HepG2 (cell line): Measurements from ENCODE around the gene SCRT2. TPM values are rescaled to one million over a fixed set of nuclear protein-coding genes. Genes with fewer than 3 reads are reported as not detected.

Experiments used
- ADNP ChIP-seq: sonication (generic); formaldehyde crosslinking; IDR thresholded peaks from 2 replicates; pipeline ENCODE4 v1.4.0; 2020; ENCODE audit warnings: missing genetic modification reagents
- BRD4 ChIP-seq: sonication (generic); formaldehyde crosslinking; IDR thresholded peaks from 2 replicates; pipeline ENCODE4 v1.4.0; 2020; ENCODE audit warnings: missing genetic modification reagents
- FOXA1 ChIP-seq, 2 experiments: fragments of 450-650 bp in 1 of 2; sonication (generic) in 1 of 2; formaldehyde crosslinking in 1 of 2; IDR thresholded peaks; 2 replicates each; pipeline versions ENCODE4 v1.4.0 to v1.6.1; 2016 to 2020; ENCODE audit warnings: missing genetic modification reagents in 1 of 2
- GABPB1 ChIP-seq: IDR thresholded peaks from 2 replicates; pipeline ENCODE4 v1.6.1; 2016; ENCODE audit warnings: mild to moderate bottlenecking, missing genetic modification reagents, moderate library complexity, missing compliant biosample characterization
- GATAD1 ChIP-seq: IDR thresholded peaks from 2 replicates; pipeline ENCODE4 v1.6.1; 2016; ENCODE audit warnings: missing genetic modification reagents, missing compliant biosample characterization
- HDAC6 ChIP-seq: fragments of 200-600 bp; sonication (generic); IDR thresholded peaks from 2 replicates; pipeline ENCODE4 v1.7.0; 2017; ENCODE audit warnings: mild to moderate bottlenecking, antibody characterized with exemption, low read length, low read depth
- KLF11 ChIP-seq: IDR thresholded peaks from 2 replicates; pipeline ENCODE4 v1.6.1; 2016; ENCODE audit warnings: missing compliant biosample characterization
- MED8 ChIP-seq: sonication (generic); formaldehyde crosslinking; IDR thresholded peaks from 2 replicates; pipeline ENCODE4 v1.8.1; 2023; ENCODE audit warnings: mild to moderate bottlenecking, missing genetic modification reagents; ENCODE audit not compliant: insufficient replicate concordance
- ZC3H4 ChIP-seq: sonication (generic); formaldehyde crosslinking; IDR thresholded peaks from 2 replicates; pipeline ENCODE4 v1.4.0; 2020; ENCODE audit warnings: missing genetic modification reagents, borderline replicate concordance
- ZFY ChIP-seq: sonication (generic); formaldehyde crosslinking; IDR thresholded peaks from 2 replicates; pipeline ENCODE4 v1.4.0; 2020; ENCODE audit warnings: missing genetic modification reagents
- ZNF432 ChIP-seq: sonication (generic); formaldehyde crosslinking; IDR thresholded peaks from 2 replicates; pipeline ENCODE4 v1.5.0; 2020; ENCODE audit warnings: missing genetic modification reagents, mild to moderate bottlenecking, borderline replicate concordance
- ZNF720 ChIP-seq: sonication (generic); formaldehyde crosslinking; IDR thresholded peaks from 2 replicates; pipeline ENCODE4 v1.4.0; 2020; ENCODE audit warnings: missing genetic modification reagents
- ZNF773 ChIP-seq: sonication (generic); formaldehyde crosslinking; IDR thresholded peaks from 2 replicates; pipeline ENCODE4 v1.4.0; 2020; ENCODE audit warnings: missing genetic modification reagents, borderline replicate concordance
- polyA plus RNA-seq, 8 experiments: library from polyadenylated mRNA; depleted of rRNA in 3 of 8; stranded (reverse) in 7 of 8; unstranded in 1 of 8; fragments of >200 nt; fragmentation: Illumina TruSeq in 4 of 8; extraction: Trizol in 4 of 8; gene quantifications; 2 replicates each; pipeline versions ENCODE4 v1.2.1 to v1.2.3, GENCODE V29; 2011 to 2016; ENCODE audit warnings: low read depth in 4 of 8, missing spikeins in 1 of 8, mixed read lengths in 1 of 8; ENCODE audit not compliant: insufficient read depth in 1 of 8
- total RNA-seq, 5 experiments: library from RNA; depleted of rRNA; stranded (reverse); fragments of >200 nt; fragmentation: Illumina TruSeq; extraction: Trizol; gene quantifications; 2 replicates each; pipeline ENCODE4 v1.2.3, GENCODE V29; 2016; ENCODE audit warnings: low read depth in 1 of 5
- TF ChIP-seq, protein P1 (sequence below): sonication (generic); formaldehyde crosslinking; IDR thresholded peaks from 2 replicates; pipeline ENCODE4 v1.8.0; 2023; ENCODE audit warnings: mild to moderate bottlenecking, missing genetic modification reagents
- TF ChIP-seq, protein P2 (sequence below): sonication (generic); formaldehyde crosslinking; IDR thresholded peaks from 2 replicates; pipeline ENCODE4 v1.5.0; 2020; ENCODE audit warnings: missing genetic modification reagents
- TF ChIP-seq, protein P3 (sequence below): sonication (generic); formaldehyde crosslinking; IDR thresholded peaks from 2 replicates; pipeline ENCODE4 v1.8.0; 2022; ENCODE audit warnings: missing genetic modification reagents, low read depth, mild to moderate bottlenecking, borderline replicate concordance
- TF ChIP-seq, protein P4 (sequence below): sonication (generic); formaldehyde crosslinking; IDR thresholded peaks from 2 replicates; pipeline ENCODE4 v1.8.0; 2022; ENCODE audit warnings: mild to moderate bottlenecking, missing genetic modification reagents, moderate library complexity
- TF ChIP-seq, protein P5 (sequence below): sonication (generic); formaldehyde crosslinking; IDR thresholded peaks from 2 replicates; pipeline ENCODE4 v1.8.0; 2022; ENCODE audit warnings: mild to moderate bottlenecking, missing genetic modification reagents, borderline replicate concordance
- TF ChIP-seq, protein P6 (sequence below): sonication (generic); formaldehyde crosslinking; IDR thresholded peaks from 2 replicates; pipeline ENCODE4 v1.8.1; 2022; ENCODE audit warnings: mild to moderate bottlenecking, missing genetic modification reagents
- TF ChIP-seq, protein P7 (sequence below): sonication (generic); formaldehyde crosslinking; IDR thresholded peaks from 2 replicates; pipeline ENCODE4 v1.8.0; 2022; ENCODE audit warnings: low read depth, missing genetic modification reagents
- TF ChIP-seq, protein P8 (sequence below): IDR thresholded peaks from 2 replicates; pipeline ENCODE4 v1.6.1; 2016; ENCODE audit warnings: missing biosample characterization, missing genetic modification reagents, low read depth

SCRT2 gene
- total and polyA plus RNA-seq, 2 of the 13 experiments (the other 11 are each of a cell fraction or from before 2014, with no cell fraction given): not detected

DNA sequence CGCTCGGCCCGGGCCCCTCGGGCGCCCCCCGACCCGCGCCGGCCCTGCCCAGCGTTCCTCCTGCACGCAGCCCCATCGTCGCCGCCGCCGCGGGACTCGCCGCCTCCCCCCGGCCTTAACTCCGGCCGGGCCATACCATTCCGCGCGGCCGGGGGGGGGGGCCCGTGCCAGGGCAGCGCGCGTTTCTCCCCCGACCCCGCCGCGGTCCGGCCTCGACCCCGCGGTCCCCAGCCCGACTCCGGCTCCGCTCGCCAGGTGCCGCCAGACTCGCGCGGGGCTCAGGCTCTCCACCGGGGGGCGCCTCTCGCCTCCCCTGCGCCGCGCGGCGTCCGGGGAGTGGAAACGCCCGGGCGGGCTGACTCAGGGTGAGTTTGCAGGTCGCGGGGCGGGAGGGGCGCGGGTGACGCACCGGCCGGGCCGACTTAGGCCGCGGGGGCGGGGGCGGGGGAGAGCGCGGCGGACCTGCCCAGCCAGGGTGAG is 22.5 kb downstream of the SCRT2 start, which contains the start of gene SRXN1 (continued):
- TF ChIP-seq, protein P1, sequence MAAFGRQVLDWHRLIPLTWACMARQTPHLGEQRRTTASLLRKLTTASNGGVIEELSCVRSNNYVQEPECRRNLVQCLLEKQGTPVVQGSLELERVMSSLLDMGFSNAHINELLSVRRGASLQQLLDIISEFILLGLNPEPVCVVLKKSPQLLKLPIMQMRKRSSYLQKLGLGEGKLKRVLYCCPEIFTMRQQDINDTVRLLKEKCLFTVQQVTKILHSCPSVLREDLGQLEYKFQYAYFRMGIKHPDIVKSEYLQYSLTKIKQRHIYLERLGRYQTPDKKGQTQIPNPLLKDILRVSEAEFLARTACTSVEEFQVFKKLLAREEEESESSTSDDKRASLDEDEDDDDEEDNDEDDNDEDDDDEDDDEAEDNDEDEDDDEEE (CRISPR knock-in tag): no peak
- TF ChIP-seq HDAC6 (no peak), GABPB1 (peak; percentile 77), ZC3H4 (CRISPR knock-in tag) (no peak), FOXA1 (IDR thresholded peaks at IDR 0.05) (no peak), FOXA1 (CRISPR knock-in tag; IDR thresholded peaks at IDR 0.05) (no peak), ZFY (CRISPR knock-in tag) (peak; percentile 88), MED8 (CRISPR knock-in tag) (no peak), ADNP (CRISPR knock-in tag) (no peak), BRD4 (CRISPR knock-in tag) (no peak), GATAD1 (0 out of 2 replicates have a peak, but pooled peaks have one; percentile 22), ZNF773 (CRISPR knock-in tag) (peak; percentile 82; the same call in 1 of the 2 replicates), ZNF720 (CRISPR knock-in tag) (no peak), ZNF432 (no peak), KLF11 (CRISPR knock-in tag) (no peak)
- TF ChIP-seq, protein P2, sequence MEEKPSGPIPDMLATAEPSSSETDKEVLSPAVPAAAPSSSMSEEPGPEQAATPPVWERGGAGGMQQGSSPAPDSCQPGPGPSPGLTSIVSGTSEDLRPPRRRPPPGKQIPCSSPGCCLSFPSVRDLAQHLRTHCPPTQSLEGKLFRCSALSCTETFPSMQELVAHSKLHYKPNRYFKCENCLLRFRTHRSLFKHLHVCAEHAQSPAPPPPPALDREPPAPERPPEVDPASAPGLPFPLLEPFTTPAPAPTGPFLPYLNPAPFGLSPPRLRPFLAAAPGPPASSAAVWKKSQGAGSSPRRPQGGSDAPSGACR (CRISPR knock-in tag): peak; percentile 87; the same call in 1 of the 2 replicates
- TF ChIP-seq, protein P3, sequence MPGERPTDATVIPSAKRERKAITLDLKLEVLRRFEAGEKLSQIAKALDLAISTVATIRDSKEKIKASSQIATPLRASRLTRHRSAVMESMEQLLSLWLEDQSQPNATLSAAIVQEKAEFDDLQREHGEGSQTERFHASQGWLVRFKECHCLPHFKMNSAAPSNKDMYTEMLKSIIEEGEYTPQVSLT: no peak; the same call in 1 of the 2 replicates
- TF ChIP-seq, protein P4, sequence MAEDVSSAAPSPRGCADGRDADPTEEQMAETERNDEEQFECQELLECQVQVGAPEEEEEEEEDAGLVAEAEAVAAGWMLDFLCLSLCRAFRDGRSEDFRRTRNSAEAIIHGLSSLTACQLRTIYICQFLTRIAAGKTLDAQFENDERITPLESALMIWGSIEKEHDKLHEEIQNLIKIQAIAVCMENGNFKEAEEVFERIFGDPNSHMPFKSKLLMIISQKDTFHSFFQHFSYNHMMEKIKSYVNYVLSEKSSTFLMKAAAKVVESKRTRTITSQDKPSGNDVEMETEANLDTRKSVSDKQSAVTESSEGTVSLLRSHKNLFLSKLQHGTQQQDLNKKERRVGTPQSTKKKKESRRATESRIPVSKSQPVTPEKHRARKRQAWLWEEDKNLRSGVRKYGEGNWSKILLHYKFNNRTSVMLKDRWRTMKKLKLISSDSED (CRISPR knock-in tag): no peak
- TF ChIP-seq, protein P5, sequence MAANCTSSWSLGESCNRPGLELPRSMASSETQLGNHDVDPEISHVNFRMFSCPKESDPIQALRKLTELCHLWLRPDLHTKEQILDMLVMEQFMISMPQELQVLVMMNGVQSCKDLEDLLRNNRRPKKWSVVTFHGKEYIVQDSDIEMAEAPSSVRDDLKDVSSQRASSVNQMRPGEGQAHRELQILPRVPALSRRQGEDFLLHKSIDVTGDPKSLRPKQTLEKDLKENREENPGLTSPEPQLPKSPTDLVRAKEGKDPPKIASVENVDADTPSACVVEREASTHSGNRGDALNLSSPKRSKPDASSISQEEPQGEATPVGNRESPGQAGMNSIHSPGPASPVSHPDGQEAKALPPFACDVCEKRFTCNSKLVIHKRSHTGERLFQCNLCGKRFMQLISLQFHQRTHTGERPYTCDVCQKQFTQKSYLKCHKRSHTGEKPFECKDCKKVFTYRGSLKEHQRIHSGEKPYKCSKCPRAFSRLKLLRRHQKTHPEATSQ (CRISPR knock-in tag): no peak
- TF ChIP-seq, protein P6, sequence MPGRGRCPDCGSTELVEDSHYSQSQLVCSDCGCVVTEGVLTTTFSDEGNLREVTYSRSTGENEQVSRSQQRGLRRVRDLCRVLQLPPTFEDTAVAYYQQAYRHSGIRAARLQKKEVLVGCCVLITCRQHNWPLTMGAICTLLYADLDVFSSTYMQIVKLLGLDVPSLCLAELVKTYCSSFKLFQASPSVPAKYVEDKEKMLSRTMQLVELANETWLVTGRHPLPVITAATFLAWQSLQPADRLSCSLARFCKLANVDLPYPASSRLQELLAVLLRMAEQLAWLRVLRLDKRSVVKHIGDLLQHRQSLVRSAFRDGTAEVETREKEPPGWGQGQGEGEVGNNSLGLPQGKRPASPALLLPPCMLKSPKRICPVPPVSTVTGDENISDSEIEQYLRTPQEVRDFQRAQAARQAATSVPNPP (CRISPR knock-in tag): peak; percentile 74; the same call in 1 of the 2 replicates
- TF ChIP-seq, protein P7, sequence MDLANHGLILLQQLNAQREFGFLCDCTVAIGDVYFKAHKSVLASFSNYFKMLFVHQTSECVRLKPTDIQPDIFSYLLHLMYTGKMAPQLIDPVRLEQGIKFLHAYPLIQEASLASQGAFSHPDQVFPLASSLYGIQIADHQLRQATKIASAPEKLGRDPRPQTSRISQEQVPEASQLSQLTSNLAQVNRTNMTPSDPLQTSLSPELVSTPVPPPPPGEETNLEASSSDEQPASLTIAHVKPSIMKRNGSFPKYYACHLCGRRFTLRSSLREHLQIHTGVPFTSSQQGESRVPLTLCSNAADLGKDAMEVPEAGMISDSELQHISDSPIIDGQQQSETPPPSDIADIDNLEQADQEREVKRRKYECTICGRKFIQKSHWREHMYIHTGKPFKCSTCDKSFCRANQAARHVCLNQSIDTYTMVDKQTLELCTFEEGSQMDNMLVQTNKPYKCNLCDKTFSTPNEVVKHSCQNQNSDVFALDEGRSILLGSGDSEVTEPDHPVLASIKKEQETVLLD: peak; percentile 78; the same call in 1 of the 2 replicates
- TF ChIP-seq, protein P8, sequence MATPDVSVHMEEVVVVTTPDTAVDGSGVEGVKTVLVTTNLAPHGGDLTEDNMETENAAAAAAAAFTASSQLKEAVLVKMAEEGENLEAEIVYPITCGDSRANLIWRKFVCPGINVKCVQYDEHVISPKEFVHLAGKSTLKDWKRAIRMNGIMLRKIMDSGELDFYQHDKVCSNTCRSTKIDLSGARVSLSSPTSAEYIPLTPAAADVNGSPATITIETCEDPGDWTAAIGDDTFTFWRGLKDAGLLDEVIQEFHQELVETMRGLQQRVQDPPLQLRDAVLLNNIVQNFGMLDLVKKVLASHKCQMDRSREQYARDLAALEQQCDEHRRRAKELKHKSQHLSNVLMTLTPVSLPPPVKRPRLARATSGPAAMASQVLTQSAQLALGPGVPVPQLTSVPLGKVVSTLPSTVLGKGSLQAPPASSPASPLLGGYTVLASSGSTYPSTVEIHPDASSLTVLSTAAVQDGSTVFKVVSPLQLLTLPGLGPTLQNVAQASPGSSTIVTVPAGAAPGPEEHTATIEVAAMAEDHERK (CRISPR knock-in tag): no peak
